Bronchial epithelial cell (primary cell): ENCODE results near the gene CRACDL. TPM values are rescaled to one million over a fixed set of nuclear protein-coding genes. Genes with fewer than 3 reads are reported as not detected.

ENCODE experiments used
- DNase-seq: peaks from one replicate; pipeline ENCODE4 v3.0.0-alpha.2; 2010; ENCODE audit warnings: low read depth
- FAIRE-seq: peaks from 2 replicates; lab custom pipeline; 2011; peaks lifted over from hg19 to GRCh38; lab: Jason Lieb, UNC
- H3K27me3 ChIP-seq: 2 replicates; pipeline ENCODE4 v1.5.1; 2011; ENCODE audit warnings: low read length; ENCODE audit not compliant: control insufficient read depth, insufficient read depth
- H3K36me3 ChIP-seq: 2 replicates; pipeline ENCODE4 v1.5.1; 2011; ENCODE audit warnings: low read length; ENCODE audit not compliant: control insufficient read depth, insufficient read depth
- H3K4me3 ChIP-seq: 2 replicates; pipeline ENCODE4 v1.5.1; 2011; ENCODE audit warnings: mild to moderate bottlenecking, low read depth, low read length, control low read depth
- CTCF ChIP-seq: IDR thresholded peaks from 2 replicates; pipeline ENCODE4 v1.5.1; 2011; ENCODE audit warnings: mild to moderate bottlenecking, moderate library complexity, low read length, control low read depth, inconsistent platforms; ENCODE audit not compliant: insufficient read depth, severe bottlenecking
- total RNA-seq: library from RNA; depleted of rRNA; stranded (reverse); fragments of >200 nt; gene quantifications from 2 replicates; pipeline ENCODE4 v1.2.1, GENCODE V29; 2014

Gene CRACDL
- total RNA-seq, 1 donor from 2014 or later: 0.26 TPM

DNA sequence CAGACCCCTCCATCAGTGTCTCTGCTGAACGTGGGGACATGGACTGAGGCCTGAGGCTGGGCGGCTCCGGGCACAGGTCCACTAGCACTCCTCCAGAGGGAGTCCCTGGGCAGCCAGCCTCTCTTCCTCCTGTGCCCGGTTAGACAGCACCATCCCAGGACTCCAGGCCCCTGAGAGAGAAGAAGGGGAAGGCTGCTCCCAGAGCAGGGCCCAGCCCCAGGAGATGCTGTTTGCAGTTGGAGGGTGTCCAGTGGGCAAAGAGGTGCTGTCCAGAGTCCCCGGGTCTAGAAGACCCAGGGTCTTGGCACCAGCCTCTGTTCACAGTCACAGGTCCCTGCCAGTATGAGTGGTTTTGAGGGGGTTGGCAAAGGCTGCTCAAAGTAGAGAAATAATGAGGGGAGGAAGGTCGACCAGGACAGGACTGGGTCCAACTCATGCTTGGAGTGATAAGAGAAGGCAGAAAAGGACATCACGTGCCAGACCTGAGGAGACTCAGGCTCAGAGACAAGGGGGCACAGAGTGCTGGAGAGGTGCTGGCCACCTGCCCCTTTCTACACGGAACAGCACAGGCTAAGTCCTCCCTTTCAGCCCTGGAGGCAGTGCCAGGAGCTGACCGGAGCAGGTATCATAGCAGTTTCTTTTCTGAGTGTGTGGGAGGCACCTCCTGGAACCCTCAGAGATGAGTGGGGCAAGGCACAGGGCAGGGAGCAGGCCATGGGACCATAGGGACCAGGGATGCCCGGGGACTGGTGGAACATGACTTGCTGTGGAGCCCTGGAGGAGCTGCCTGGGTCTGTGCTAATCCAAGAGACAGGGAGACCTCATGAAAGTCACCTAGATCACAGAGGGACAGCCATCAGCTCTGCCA, 21.1 kb downstream of the CRACDL start:
- Histone ChIP-seq H3K36me3 (no peaks in the 10 kb centered on the region), H3K4me3 (no peak overlapping the region), H3K27me3 (no peaks in the 10 kb centered on the region)
- no peak for TF ChIP-seq CTCF
- DNase-seq (no peak), FAIRE-seq (no peak)

DNA sequence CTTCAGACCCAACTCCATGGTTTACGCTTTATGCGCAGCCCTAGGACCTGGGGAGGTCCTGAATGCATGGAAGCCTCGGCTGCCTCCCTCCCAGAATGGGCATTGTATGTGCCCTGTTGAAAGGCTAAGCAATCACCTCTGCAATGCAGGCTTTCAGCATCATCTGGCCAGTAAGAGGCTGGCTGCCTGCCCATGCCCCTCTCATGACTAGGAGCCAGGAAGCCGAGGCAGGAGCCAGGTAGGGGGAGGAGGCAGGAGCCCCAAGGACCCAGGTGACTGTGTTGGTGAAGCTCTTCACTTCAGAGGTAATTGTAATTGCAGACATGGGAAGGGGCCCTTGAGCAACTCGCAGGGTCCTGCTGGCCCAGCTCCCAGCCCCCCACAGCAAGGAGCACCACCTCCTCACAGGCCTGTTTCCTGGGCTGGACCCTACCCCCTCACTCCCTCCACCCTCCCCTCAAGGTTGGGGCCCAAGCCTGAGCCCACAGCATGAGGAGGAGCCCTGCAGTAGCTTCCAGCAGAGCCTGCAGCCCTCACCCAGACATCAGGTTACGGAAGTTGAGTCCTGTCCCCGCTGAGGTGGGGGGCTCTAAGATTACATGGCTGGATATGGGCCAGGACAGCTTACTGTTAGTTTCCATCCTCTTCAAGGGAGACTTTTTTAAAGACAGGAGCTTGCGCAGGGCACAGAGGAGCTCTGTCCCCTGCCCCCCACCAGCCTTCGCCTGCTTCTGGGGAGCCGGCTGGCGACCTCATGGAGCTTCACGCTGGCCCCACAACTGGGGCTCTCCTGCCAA, 21.9 kb downstream of the CRACDL start:
- Histone ChIP-seq H3K4me3 (no peak overlapping the region), H3K27me3 (no peaks in the 10 kb centered on the region), H3K36me3 (no peaks in the 10 kb centered on the region)
- FAIRE-seq: no peak
- TF ChIP-seq CTCF: no peak
- peak; percentile 71 for DNase-seq

DNA sequence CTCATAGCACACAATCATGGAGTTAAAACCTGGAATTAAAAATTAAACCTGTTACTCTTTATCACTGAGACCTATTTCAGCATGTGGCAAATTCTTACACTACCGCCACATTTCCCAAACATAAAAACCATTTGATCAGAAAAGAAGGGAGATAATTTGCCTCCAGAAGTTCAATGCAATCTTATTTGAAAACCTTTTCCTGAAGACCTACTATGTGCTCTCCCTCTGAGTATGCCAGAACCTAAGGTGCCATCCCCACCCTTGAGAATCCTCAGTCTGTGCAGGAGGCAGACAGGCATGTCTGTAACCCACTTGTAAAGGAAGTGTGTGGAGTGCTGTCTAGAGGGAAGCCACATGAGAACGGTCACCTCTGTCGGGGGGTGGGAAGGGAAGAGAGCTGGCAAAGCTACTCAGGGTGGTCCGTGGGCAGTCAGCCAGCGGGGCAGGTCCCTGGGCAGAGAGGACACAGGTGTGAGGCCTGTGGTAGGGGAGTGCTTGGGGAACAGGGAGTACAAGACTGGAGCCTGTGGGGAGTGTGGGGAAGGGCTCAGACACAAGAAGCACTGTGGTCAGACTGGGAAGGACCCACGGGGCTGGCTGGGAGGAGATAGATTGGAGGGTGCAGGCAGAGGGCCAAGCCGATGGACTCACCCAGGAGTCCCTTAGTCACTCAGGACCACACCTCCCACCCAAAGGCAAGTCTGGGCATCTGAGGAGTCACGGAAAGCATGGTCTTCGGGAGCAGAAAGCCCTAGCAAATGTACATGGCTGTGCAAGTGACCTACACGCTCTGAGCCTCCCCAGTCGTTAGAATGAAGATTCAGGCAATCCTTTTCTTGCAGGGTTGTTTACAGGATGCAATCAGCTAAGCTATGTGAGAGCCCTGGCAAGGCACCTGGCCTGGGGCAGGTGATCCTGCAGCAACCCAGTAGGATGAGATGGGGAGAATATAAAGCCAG, 22.8 kb downstream of the CRACDL start:
- Histone ChIP-seq H3K36me3 (no peaks in the 10 kb centered on the region), H3K4me3 (no peak overlapping the region), H3K27me3 (no peaks in the 10 kb centered on the region)
- TF ChIP-seq CTCF: no peak
- DNase-seq (peak; percentile 88), FAIRE-seq (no peak)

GRCh38 chr2:98912221-98912851, 23.7 kb downstream of the CRACDL start:
- TF ChIP-seq CTCF: no peak
- FAIRE-seq (no peak), DNase-seq (peak; percentile 91)
- Histone ChIP-seq H3K36me3 (no peaks in the 10 kb centered on the region), H3K27me3 (no peaks in the 10 kb centered on the region), H3K4me3 (no peak overlapping the region)
